Measurements from ENCODE around the gene DNAI1. TPM values are rescaled to one million over a fixed set of nuclear protein-coding genes. Genes with fewer than 3 reads are reported as not detected.

Gene DNAI1
- total RNA-seq, 1 donor from 2014 or later, result 1.8 TPM

- H4K20me1 ChIP-seq (ENCODE audit: insufficient read depth, low read length), result peaks cover 85% of the 10 kb centered on the region
- Mint-ChIP-seq H3K27ac (ENCODE audit: unreplicated experiment) (no peak overlapping the region), H3K4me1 (ENCODE audit: low read depth, unreplicated experiment) (peaks cover 2% of the 10 kb centered on the region), H3K36me3 (ENCODE audit: low read depth, unreplicated experiment) (peaks cover 23% of the 10 kb centered on the region), H3K27me3 (ENCODE audit: low read depth, unreplicated experiment) (no peaks in the 10 kb centered on the region), H3K9me3 (ENCODE audit: unreplicated experiment) (no peaks in the 10 kb centered on the region), H3K4me3 (ENCODE audit: unreplicated experiment) (no peak overlapping the region)
- TF ChIP-seq EZH2 (IDR thresholded peaks at IDR 0.05; ENCODE audit: insufficient read depth, low read length), result no peak
- TF ChIP-seq CTCF (IDR thresholded peaks at IDR 0.05; ENCODE audit: insufficient read depth, low read depth, low read length), result no peak
- no peak overlapping the region for H3K9ac ChIP-seq (ENCODE audit: low read length)
- no peaks in the 10 kb centered on the region for H3K36me3 ChIP-seq (ENCODE audit: insufficient read depth, low read length)
- no peak for FAIRE-seq
- no peak for DNase-seq (ENCODE audit: low read depth)
- H2AFZ ChIP-seq (ENCODE audit: low read depth, low read length), result no peak overlapping the region
- no peaks in the 10 kb centered on the region for H3K9me3 ChIP-seq (ENCODE audit: insufficient read depth, low read depth, low read length)
- no peaks in the 10 kb centered on the region for H3K79me2 ChIP-seq (ENCODE audit: insufficient read depth, low read length)
- H3K4me3 ChIP-seq (ENCODE audit: insufficient read depth, low read depth, low read length), result no peak overlapping the region
- H3K27me3 ChIP-seq (ENCODE audit: insufficient read depth, low read length), result no peaks in the 10 kb centered on the region
- H3K4me2 ChIP-seq (ENCODE audit: low read length), result no peak overlapping the region
- H3K4me1 ChIP-seq (ENCODE audit: insufficient read depth, low read length), result no peaks in the 10 kb centered on the region
- H3K27ac ChIP-seq (ENCODE audit: low read depth, low read length), result no peak overlapping the region
Observed at GRCh38 chr9:34412336-34412735, 46.3 kb upstream of the DNAI1 start.

- Mint-ChIP-seq H3K4me3 (ENCODE audit: unreplicated experiment) (no peak overlapping the region), H3K27me3 (ENCODE audit: low read depth, unreplicated experiment) (no peaks in the 10 kb centered on the region), H3K27ac (ENCODE audit: unreplicated experiment) (no peak overlapping the region), H3K9me3 (ENCODE audit: unreplicated experiment) (no peaks in the 10 kb centered on the region), H3K4me1 (ENCODE audit: low read depth, unreplicated experiment) (peaks cover 2% of the 10 kb centered on the region), H3K36me3 (ENCODE audit: low read depth, unreplicated experiment) (peaks cover 25% of the 10 kb centered on the region)
- no peak overlapping the region for H3K27ac ChIP-seq (ENCODE audit: low read depth, low read length)
- peaks cover 85% of the 10 kb centered on the region for H4K20me1 ChIP-seq (ENCODE audit: insufficient read depth, low read length)
- no peak overlapping the region for H3K4me2 ChIP-seq (ENCODE audit: low read length)
- no peaks in the 10 kb centered on the region for H3K4me1 ChIP-seq (ENCODE audit: insufficient read depth, low read length)
- H3K79me2 ChIP-seq (ENCODE audit: insufficient read depth, low read length), result no peaks in the 10 kb centered on the region
- peak; percentile 19 for DNase-seq (ENCODE audit: low read depth)
- no peak for TF ChIP-seq CTCF (IDR thresholded peaks at IDR 0.05; ENCODE audit: insufficient read depth, low read depth, low read length)
- no peak for TF ChIP-seq EZH2 (IDR thresholded peaks at IDR 0.05; ENCODE audit: insufficient read depth, low read length)
- no peak overlapping the region for H3K9ac ChIP-seq (ENCODE audit: low read length)
- no peaks in the 10 kb centered on the region for H3K27me3 ChIP-seq (ENCODE audit: insufficient read depth, low read length)
- H2AFZ ChIP-seq (ENCODE audit: low read depth, low read length), result no peak overlapping the region
- no peak overlapping the region for H3K4me3 ChIP-seq (ENCODE audit: insufficient read depth, low read depth, low read length)
- FAIRE-seq, result peak; percentile 69
- no peaks in the 10 kb centered on the region for H3K9me3 ChIP-seq (ENCODE audit: insufficient read depth, low read depth, low read length)
- H3K36me3 ChIP-seq (ENCODE audit: insufficient read depth, low read length), result no peaks in the 10 kb centered on the region
Observed at GRCh38 chr9:34413231-34413852, 45.3 kb upstream of the DNAI1 start.

GRCh38 chr9:34417734-34418133 lies 40.9 kb upstream of the DNAI1 start:
- Mint-ChIP-seq H3K27ac (ENCODE audit: unreplicated experiment) (no peak overlapping the region), H3K4me3 (ENCODE audit: unreplicated experiment) (no peak overlapping the region), H3K27me3 (ENCODE audit: low read depth, unreplicated experiment) (no peaks in the 10 kb centered on the region), H3K4me1 (ENCODE audit: low read depth, unreplicated experiment) (peaks cover 15% of the 10 kb centered on the region), H3K36me3 (ENCODE audit: low read depth, unreplicated experiment) (peaks cover 18% of the 10 kb centered on the region), H3K9me3 (ENCODE audit: unreplicated experiment) (no peaks in the 10 kb centered on the region)
- H3K79me2 ChIP-seq (ENCODE audit: insufficient read depth, low read length), result no peaks in the 10 kb centered on the region
- H3K27ac ChIP-seq (ENCODE audit: low read depth, low read length), result no peak overlapping the region
- H3K4me2 ChIP-seq (ENCODE audit: low read length), result no peak overlapping the region
- H3K9ac ChIP-seq (ENCODE audit: low read length), result no peak overlapping the region
- no peaks in the 10 kb centered on the region for H3K36me3 ChIP-seq (ENCODE audit: insufficient read depth, low read length)
- H3K4me3 ChIP-seq (ENCODE audit: insufficient read depth, low read depth, low read length), result no peak overlapping the region
- no peak for TF ChIP-seq EZH2 (IDR thresholded peaks at IDR 0.05; ENCODE audit: insufficient read depth, low read length)
- no peak for TF ChIP-seq CTCF (IDR thresholded peaks at IDR 0.05; ENCODE audit: insufficient read depth, low read depth, low read length)
- no peak for FAIRE-seq
- H3K27me3 ChIP-seq (ENCODE audit: insufficient read depth, low read length), result no peaks in the 10 kb centered on the region
- H4K20me1 ChIP-seq (ENCODE audit: insufficient read depth, low read length), result peaks cover 90% of the 10 kb centered on the region
- no peaks in the 10 kb centered on the region for H3K9me3 ChIP-seq (ENCODE audit: insufficient read depth, low read depth, low read length)
- H3K4me1 ChIP-seq (ENCODE audit: insufficient read depth, low read length), result no peaks in the 10 kb centered on the region
- DNase-seq (ENCODE audit: low read depth), result no peak
- no peak overlapping the region for H2AFZ ChIP-seq (ENCODE audit: low read depth, low read length)

Data from astrocyte (in vitro differentiated cells and primary cell).